ENCODE data around the gene ZCCHC9.

ZCCHC9 gene

DNA sequence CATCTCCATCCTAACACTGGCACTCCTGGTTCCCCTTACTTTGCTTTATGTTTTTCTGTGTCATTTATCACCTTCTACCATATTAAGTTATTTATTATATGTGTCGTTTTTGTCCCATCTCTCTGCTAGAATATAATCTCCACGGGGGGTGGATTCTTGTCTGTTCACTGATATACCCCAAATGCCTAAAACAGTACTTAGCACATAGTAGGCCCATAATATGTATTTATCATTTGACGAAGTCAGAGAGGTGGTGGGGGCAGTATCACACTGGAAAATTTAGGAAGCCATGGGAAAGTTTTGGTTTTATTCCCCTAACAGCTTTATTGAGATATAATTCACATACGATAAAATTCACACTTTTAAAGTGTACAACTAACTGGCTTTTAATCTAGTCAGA lies 14.4 kb downstream of the ZCCHC9 start:
- no peak overlapping the region for H3K27ac ChIP-seq (replicated peaks; ENCODE audit: low read length)
- no peak overlapping the region for H3K9ac ChIP-seq (ENCODE audit: low read depth, low read length, poor library complexity)
- no peak overlapping the region for H4K8ac ChIP-seq (ENCODE audit: low read depth, low read length)
- H3K14ac ChIP-seq (ENCODE audit: low read length), result no peak overlapping the region
- H3K9me3 ChIP-seq (replicated peaks in 1 of 2; ENCODE audit: control insufficient read depth in 2 of 2, insufficient read depth in 1 of 2, low read depth in 1 of 2, low read length in 2 of 2), result no peaks in the 10 kb centered on the region
- no peak overlapping the region for H3K23ac ChIP-seq (ENCODE audit: low read depth, low read length, poor library complexity)
- H2BK15ac ChIP-seq (ENCODE audit: low read length), result no peak overlapping the region
- no peak overlapping the region for H2BK12ac ChIP-seq (ENCODE audit: low read length)
- no peak overlapping the region for H4K91ac ChIP-seq (ENCODE audit: low read depth, low read length, poor library complexity)
- H2AK5ac ChIP-seq (ENCODE audit: low read depth, low read length), result no peak overlapping the region
- no CpG with 5 or more reads among the region's 4 CpGs for WGBS, 2 donors (ENCODE audit: extremely low coverage in 2 of 2, insufficient read length in 2 of 2, insufficient replicate concordance in 1 of 2)
- no peaks in the 10 kb centered on the region for H3K79me1 ChIP-seq (ENCODE audit: low read depth, low read length)
- H3K4me1 ChIP-seq (ENCODE audit: control insufficient read depth in 2 of 2, insufficient read depth in 1 of 2, low read depth in 1 of 2, low read length in 2 of 2), result no peaks in the 10 kb centered on the region
- H3K4me2 ChIP-seq (ENCODE audit: insufficient read depth, low read length, poor library complexity, severe bottlenecking), result no peak overlapping the region
- no peak overlapping the region for H2BK5ac ChIP-seq (ENCODE audit: low read length)
- H3K18ac ChIP-seq (ENCODE audit: low read length), result no peak overlapping the region
- no peaks in the 10 kb centered on the region for H3K27me3 ChIP-seq (ENCODE audit: control insufficient read depth in 3 of 3, insufficient read depth in 3 of 3, low read depth in 1 of 3, low read length in 3 of 3)
- no peak overlapping the region for H3K4me3 ChIP-seq (ENCODE audit: low read length in 2 of 2)
- no peak overlapping the region for H2AFZ ChIP-seq (ENCODE audit: low read length)
- H2BK120ac ChIP-seq (ENCODE audit: low read depth, low read length), result no peak overlapping the region
- peaks cover 3 to 37% of the 10 kb centered on the region in 2 donors for H3K36me3 ChIP-seq (replicated peaks in 1 of 2; ENCODE audit: control insufficient read depth in 2 of 2, insufficient read depth in 2 of 2, low read length in 2 of 2)
- no peak overlapping the region for H3K4ac ChIP-seq (ENCODE audit: low read length)
- no peak for DNase-seq (ENCODE audit: low spot score)

DNA sequence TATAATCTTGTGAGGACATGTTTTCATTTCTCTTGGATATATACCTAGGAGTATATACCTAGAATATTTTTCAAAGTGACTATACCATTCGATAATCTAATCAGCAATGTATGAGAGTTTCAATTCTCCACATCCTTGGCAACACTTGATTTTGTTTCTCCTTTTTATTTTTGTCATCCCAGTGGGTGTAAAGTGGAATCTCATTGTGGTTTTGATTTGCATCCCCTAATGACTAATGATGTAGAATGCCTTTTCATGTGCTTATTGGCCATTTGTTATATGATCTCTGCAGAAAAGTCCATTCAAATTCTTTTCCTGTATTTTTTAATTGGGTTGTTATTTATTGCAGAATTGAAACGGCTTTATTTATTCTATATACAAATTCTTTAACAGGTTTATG lies 15.2 kb downstream of the ZCCHC9 start:
- no peak overlapping the region for H2BK12ac ChIP-seq (ENCODE audit: low read length)
- H3K23ac ChIP-seq (ENCODE audit: low read depth, low read length, poor library complexity), result no peak overlapping the region
- WGBS, 2 donors (ENCODE audit: extremely low coverage in 2 of 2, insufficient read length in 2 of 2, insufficient replicate concordance in 1 of 2), result no CpG with 5 or more reads among the region's 2 CpGs
- no peak overlapping the region for H2BK120ac ChIP-seq (ENCODE audit: low read depth, low read length)
- no peak overlapping the region for H2BK15ac ChIP-seq (ENCODE audit: low read length)
- H3K9ac ChIP-seq (ENCODE audit: low read depth, low read length, poor library complexity), result no peak overlapping the region
- H3K4ac ChIP-seq (ENCODE audit: low read length), result no peak overlapping the region
- H3K36me3 ChIP-seq (replicated peaks in 1 of 2; ENCODE audit: control insufficient read depth in 2 of 2, insufficient read depth in 2 of 2, low read length in 2 of 2), result peaks cover 3 to 30% of the 10 kb centered on the region in 2 donors
- no peak overlapping the region for H3K4me3 ChIP-seq (ENCODE audit: low read length in 2 of 2)
- no peak overlapping the region for H2AK5ac ChIP-seq (ENCODE audit: low read depth, low read length)
- H4K91ac ChIP-seq (ENCODE audit: low read depth, low read length, poor library complexity), result no peak overlapping the region
- no peaks in the 10 kb centered on the region for H3K4me1 ChIP-seq (ENCODE audit: control insufficient read depth in 2 of 2, insufficient read depth in 1 of 2, low read depth in 1 of 2, low read length in 2 of 2)
- no peaks in the 10 kb centered on the region for H3K27me3 ChIP-seq (ENCODE audit: control insufficient read depth in 3 of 3, insufficient read depth in 3 of 3, low read depth in 1 of 3, low read length in 3 of 3)
- H3K9me3 ChIP-seq (replicated peaks in 1 of 2; ENCODE audit: control insufficient read depth in 2 of 2, insufficient read depth in 1 of 2, low read depth in 1 of 2, low read length in 2 of 2), result no peaks in the 10 kb centered on the region
- no peak overlapping the region for H3K27ac ChIP-seq (replicated peaks; ENCODE audit: low read length)
- H3K14ac ChIP-seq (ENCODE audit: low read length), result no peak overlapping the region
- no peak overlapping the region for H3K4me2 ChIP-seq (ENCODE audit: insufficient read depth, low read length, poor library complexity, severe bottlenecking)
- H2AFZ ChIP-seq (ENCODE audit: low read length), result no peak overlapping the region
- H3K18ac ChIP-seq (ENCODE audit: low read length), result no peak overlapping the region
- H2BK5ac ChIP-seq (ENCODE audit: low read length), result no peak overlapping the region
- H3K79me1 ChIP-seq (ENCODE audit: low read depth, low read length), result no peaks in the 10 kb centered on the region
- no peak for DNase-seq (ENCODE audit: low spot score)
- no peak overlapping the region for H4K8ac ChIP-seq (ENCODE audit: low read depth, low read length)

DNA sequence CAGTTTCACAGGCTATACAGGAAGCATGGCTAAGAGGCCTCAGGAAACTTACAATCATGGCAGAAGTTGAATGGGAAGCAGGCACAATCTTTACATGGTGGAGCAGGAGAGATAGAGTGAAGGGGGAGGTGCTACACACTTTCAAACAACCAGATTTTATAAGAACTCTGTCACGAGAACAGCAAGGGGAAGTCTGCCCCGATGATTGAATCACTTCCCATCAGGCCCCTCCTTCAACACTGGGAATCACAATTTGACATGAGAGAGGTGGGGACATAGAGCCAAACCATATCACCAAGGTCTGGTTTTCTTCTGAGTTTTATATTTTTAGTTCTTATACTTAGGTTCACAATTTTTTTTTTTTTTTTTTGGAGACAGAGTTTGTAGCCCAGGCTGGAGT lies 16.1 kb downstream of the ZCCHC9 start:
- H3K23ac ChIP-seq (ENCODE audit: low read depth, low read length, poor library complexity), result no peak overlapping the region
- no peak overlapping the region for H2BK5ac ChIP-seq (ENCODE audit: low read length)
- no peak overlapping the region for H4K8ac ChIP-seq (ENCODE audit: low read depth, low read length)
- no peaks in the 10 kb centered on the region for H3K4me1 ChIP-seq (ENCODE audit: control insufficient read depth in 2 of 2, insufficient read depth in 1 of 2, low read depth in 1 of 2, low read length in 2 of 2)
- no peak overlapping the region for H2BK12ac ChIP-seq (ENCODE audit: low read length)
- H3K18ac ChIP-seq (ENCODE audit: low read length), result no peak overlapping the region
- no peaks in the 10 kb centered on the region for H3K79me1 ChIP-seq (ENCODE audit: low read depth, low read length)
- H2AFZ ChIP-seq (ENCODE audit: low read length), result no peak overlapping the region
- no peak overlapping the region for H2BK120ac ChIP-seq (ENCODE audit: low read depth, low read length)
- H3K14ac ChIP-seq (ENCODE audit: low read length), result no peak overlapping the region
- no peak overlapping the region for H4K91ac ChIP-seq (ENCODE audit: low read depth, low read length, poor library complexity)
- H2BK15ac ChIP-seq (ENCODE audit: low read length), result no peak overlapping the region
- no peak overlapping the region for H3K27ac ChIP-seq (replicated peaks; ENCODE audit: low read length)
- peaks cover 2 to 20% of the 10 kb centered on the region in 2 donors for H3K36me3 ChIP-seq (replicated peaks in 1 of 2; ENCODE audit: control insufficient read depth in 2 of 2, insufficient read depth in 2 of 2, low read length in 2 of 2)
- H3K27me3 ChIP-seq (ENCODE audit: control insufficient read depth in 3 of 3, insufficient read depth in 3 of 3, low read depth in 1 of 3, low read length in 3 of 3), result no peaks in the 10 kb centered on the region
- H3K9me3 ChIP-seq (replicated peaks in 1 of 2; ENCODE audit: control insufficient read depth in 2 of 2, insufficient read depth in 1 of 2, low read depth in 1 of 2, low read length in 2 of 2), result no peaks in the 10 kb centered on the region
- no peak overlapping the region for H3K4ac ChIP-seq (ENCODE audit: low read length)
- no CpG with 5 or more reads among the region's 2 CpGs for WGBS, 2 donors (ENCODE audit: extremely low coverage in 2 of 2, insufficient read length in 2 of 2, insufficient replicate concordance in 1 of 2)
- H2AK5ac ChIP-seq (ENCODE audit: low read depth, low read length), result no peak overlapping the region
- H3K9ac ChIP-seq (ENCODE audit: low read depth, low read length, poor library complexity), result no peak overlapping the region
- no peak overlapping the region for H3K4me2 ChIP-seq (ENCODE audit: insufficient read depth, low read length, poor library complexity, severe bottlenecking)
- no peak for DNase-seq (ENCODE audit: low spot score)
- no peak overlapping the region for H3K4me3 ChIP-seq (ENCODE audit: low read length in 2 of 2)

DNA sequence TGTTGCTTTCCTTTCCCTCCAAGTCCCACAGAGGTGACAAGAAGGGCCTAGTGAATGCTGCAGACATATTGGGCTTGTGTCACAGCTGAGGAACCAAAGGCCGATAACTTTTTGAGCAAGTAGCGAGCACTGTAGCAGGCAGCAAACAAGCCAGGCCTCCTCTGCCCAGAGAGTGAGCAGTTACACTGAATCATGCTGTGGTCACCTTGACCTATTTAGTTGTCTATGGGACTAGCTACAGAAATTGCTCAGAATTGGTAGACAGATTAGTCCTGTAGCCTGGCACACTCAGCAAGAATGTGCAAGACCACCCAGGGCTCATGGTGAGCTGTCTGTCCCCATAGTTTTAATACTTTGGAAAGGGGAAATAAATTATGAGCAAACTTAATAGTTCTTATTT lies 25.2 kb downstream of the ZCCHC9 start:
- WGBS, 2 donors (ENCODE audit: extremely low coverage in 2 of 2, insufficient read length in 2 of 2, insufficient replicate concordance in 1 of 2), result no CpG with 5 or more reads among the region's 2 CpGs
- peaks cover 0 to 2% (median 0%) of the 10 kb centered on the region in 3 experiments for H3K27me3 ChIP-seq (ENCODE audit: control insufficient read depth in 3 of 3, insufficient read depth in 3 of 3, low read depth in 1 of 3, low read length in 3 of 3)
- no peak overlapping the region for H2AK5ac ChIP-seq (ENCODE audit: low read depth, low read length)
- H2BK15ac ChIP-seq (ENCODE audit: low read length), result no peak overlapping the region
- no peaks in the 10 kb centered on the region for H3K36me3 ChIP-seq (replicated peaks in 1 of 2; ENCODE audit: control insufficient read depth in 2 of 2, insufficient read depth in 2 of 2, low read length in 2 of 2)
- H3K9ac ChIP-seq (ENCODE audit: low read depth, low read length, poor library complexity), result no peak overlapping the region
- H3K4ac ChIP-seq (ENCODE audit: low read length), result no peak overlapping the region
- H3K4me3 ChIP-seq (ENCODE audit: low read length in 2 of 2), result no peak overlapping the region
- no peaks in the 10 kb centered on the region for H3K4me1 ChIP-seq (ENCODE audit: control insufficient read depth in 2 of 2, insufficient read depth in 1 of 2, low read depth in 1 of 2, low read length in 2 of 2)
- no peak overlapping the region for H2BK5ac ChIP-seq (ENCODE audit: low read length)
- H2BK120ac ChIP-seq (ENCODE audit: low read depth, low read length), result no peak overlapping the region
- no peak overlapping the region for H3K4me2 ChIP-seq (ENCODE audit: insufficient read depth, low read length, poor library complexity, severe bottlenecking)
- H3K27ac ChIP-seq (replicated peaks; ENCODE audit: low read length), result no peak overlapping the region
- no peak overlapping the region for H2AFZ ChIP-seq (ENCODE audit: low read length)
- DNase-seq (ENCODE audit: low spot score), result no peak
- H2BK12ac ChIP-seq (ENCODE audit: low read length), result no peak overlapping the region
- H4K8ac ChIP-seq (ENCODE audit: low read depth, low read length), result no peak overlapping the region
- H4K91ac ChIP-seq (ENCODE audit: low read depth, low read length, poor library complexity), result no peak overlapping the region
- H3K18ac ChIP-seq (ENCODE audit: low read length), result no peak overlapping the region
- H3K14ac ChIP-seq (ENCODE audit: low read length), result no peak overlapping the region
- no peaks in the 10 kb centered on the region for H3K9me3 ChIP-seq (replicated peaks in 1 of 2; ENCODE audit: control insufficient read depth in 2 of 2, insufficient read depth in 1 of 2, low read depth in 1 of 2, low read length in 2 of 2)
- no peaks in the 10 kb centered on the region for H3K79me1 ChIP-seq (ENCODE audit: low read depth, low read length)
- H3K23ac ChIP-seq (ENCODE audit: low read depth, low read length, poor library complexity), result no peak overlapping the region

Data from neuronal stem cell (in vitro differentiated cells).